ENCODE results near the gene PPP1R36. TPM values are rescaled to one million over a fixed set of nuclear protein-coding genes. Genes with fewer than 3 reads are reported as not detected.

Gene PPP1R36
- total and polyA plus RNA-seq, 2 experiments from 2014 or later = 0.23 TPM; not detected in 1

GRCh38 chr14:64504310-64504896 is 45.4 kb upstream of the PPP1R36 start, which contains the start of gene ZBTB1:
Gene ZBTB1, plus strand, starts transcription at chr14:64504770. Its CDS starts 16,735 bp downstream, at chr14:64521505.
- Histone ChIP-seq H3K27ac (peak within 1 kb of the TSS; percentile 100), H3K4me3 (peak within 1 kb of the TSS; percentile 91), H3K9me3 (ENCODE audit: low read depth) (no peaks in the 10 kb centered on the region), H3K9me2 (replicated peaks; ENCODE audit: insufficient read depth) (no peaks in the 10 kb centered on the region), H3K79me2 (peaks cover 67% of the 10 kb centered on the region), H3K4me2 (peak within 1 kb of the TSS; percentile 90), H3K4me1 (ENCODE audit: insufficient read depth) (peaks cover 50% of the 10 kb centered on the region), H3K36me3 (replicated peaks; ENCODE audit: insufficient read depth, low read depth) (no peaks in the 10 kb centered on the region), H2AFZ (peak within 1 kb of the TSS; percentile 76), H3K27me3 (no peaks in the 10 kb centered on the region), H4K20me1 (ENCODE audit: insufficient read depth, poor library complexity, severe bottlenecking) (peaks cover 41% of the 10 kb centered on the region)
- under 1% methylated on average over 28 of the region's 63 CpGs for WGBS (ENCODE audit: low lambda C conversion rate, missing lambda C conversion rate)
- DNase-seq (ENCODE audit: low spot score) = peak; percentile 92
- no peak for TF ChIP-seq CTCF (IDR thresholded peaks at IDR 0.05; ENCODE audit: poor library complexity)

GRCh38 chr14:64504897-64505794 is 44.6 kb upstream of the PPP1R36 start:
- DNase-seq (ENCODE audit: low spot score) = peak; percentile 94
- peak overlapping the region; percentile 76 for H2AFZ ChIP-seq
- H3K79me2 ChIP-seq = peaks cover 67% of the 10 kb centered on the region
- peak overlapping the region; percentile 91 for H3K4me3 ChIP-seq
- H3K27me3 ChIP-seq = no peaks in the 10 kb centered on the region
- no peaks in the 10 kb centered on the region for H3K9me3 ChIP-seq (ENCODE audit: low read depth)
- H4K20me1 ChIP-seq (ENCODE audit: insufficient read depth, poor library complexity, severe bottlenecking) = peaks cover 47% of the 10 kb centered on the region
- no peaks in the 10 kb centered on the region for H3K9me2 ChIP-seq (replicated peaks; ENCODE audit: insufficient read depth)
- peaks cover 50% of the 10 kb centered on the region for H3K4me1 ChIP-seq (ENCODE audit: insufficient read depth)
- H3K36me3 ChIP-seq (replicated peaks; ENCODE audit: insufficient read depth, low read depth) = no peaks in the 10 kb centered on the region
- no peak for TF ChIP-seq EZH2phosphoT487 (IDR thresholded peaks at IDR 0.05; ENCODE audit: low read depth, severe bottlenecking, unreplicated experiment)
- TF ChIP-seq EZH2 (IDR thresholded peaks at IDR 0.05; ENCODE audit: borderline replicate concordance) = no peak
- TF ChIP-seq CTCF (IDR thresholded peaks at IDR 0.05; ENCODE audit: poor library complexity) = no peak
- WGBS (ENCODE audit: low lambda C conversion rate, missing lambda C conversion rate) = under 1% methylated on average over 59 of the region's 68 CpGs
- peak overlapping the region; percentile 90 for H3K4me2 ChIP-seq
- peak overlapping the region; percentile 100 for H3K27ac ChIP-seq

- Histone ChIP-seq H4K20me1 (ENCODE audit: insufficient read depth, poor library complexity, severe bottlenecking) (peaks cover 62% of the 10 kb centered on the region), H3K4me2 (peak overlapping the region; percentile 90), H3K9me2 (replicated peaks; ENCODE audit: insufficient read depth) (no peaks in the 10 kb centered on the region), H3K79me2 (peaks cover 73% of the 10 kb centered on the region), H3K4me1 (ENCODE audit: insufficient read depth) (peaks cover 37% of the 10 kb centered on the region), H3K9me3 (ENCODE audit: low read depth) (no peaks in the 10 kb centered on the region), H3K4me3 (peak overlapping the region; percentile 13), H2AFZ (no peak overlapping the region), H3K27me3 (no peaks in the 10 kb centered on the region), H3K36me3 (replicated peaks; ENCODE audit: insufficient read depth, low read depth) (no peaks in the 10 kb centered on the region), H3K27ac (peak overlapping the region; percentile 100)
- TF ChIP-seq EZH2 (IDR thresholded peaks at IDR 0.05; ENCODE audit: borderline replicate concordance) (no peak), EZH2phosphoT487 (IDR thresholded peaks at IDR 0.05; ENCODE audit: low read depth, severe bottlenecking, unreplicated experiment) (no peak), CTCF (IDR thresholded peaks at IDR 0.05; ENCODE audit: poor library complexity) (no peak)
- 65% methylated on average over 3 of the region's 3 CpGs for WGBS (ENCODE audit: low lambda C conversion rate, missing lambda C conversion rate)
- DNase-seq (ENCODE audit: low spot score) = no peak
Observed at GRCh38 chr14:64506721-64507120, 43.0 kb upstream of the PPP1R36 start.
